IMR-90 (cell line): ENCODE results near the gene BRF1. TPM values are rescaled to one million over a fixed set of nuclear protein-coding genes. Genes with fewer than 3 reads are reported as not detected.

Experiments
- ATAC-seq: fragments of 200-7000 bp; cut with Tn5 transposase; 2 replicates; pipeline ENCODE4 v1.9.1; 2020; ENCODE audit warnings: low read depth, mild to moderate bottlenecking, moderate library complexity
- BruUV-seq: library from RNA; stranded (reverse); fragments of 400-500 nt; replicated peaks from 2 replicates; lab custom pipeline; 2021; lab: Mats Ljungman, UMichigan
- CTCF ChIA-PET: fragments of 300-600 bp; formaldehyde crosslinking; extraction: SDS; loops from one replicate; lab custom pipeline; 2021; ENCODE audit warnings: antibody characterized with exemption; lab: Yijun Ruan, JAX
- POLR2A ChIA-PET: fragments of 300-600 bp; sonication (Branson Sonifier 250); formaldehyde crosslinking; loops from one replicate; lab custom pipeline; 2022; ENCODE audit warnings: antibody characterized with exemption; ENCODE audit not compliant: unreplicated experiment; lab: Charles Lee
- DNase-seq: peaks from one replicate; pipeline ENCODE4 v3.0.0; 2013
- H2AFZ ChIP-seq: replicated peaks from 2 replicates; pipeline ENCODE3; 2013; ENCODE audit warnings: low read length, mild to moderate bottlenecking; ENCODE audit not compliant: poor library complexity
- H2AK5ac ChIP-seq: 2 replicates; pipeline ENCODE4 v1.6.1; 2013; ENCODE audit warnings: low read depth, low read length, inconsistent platforms
- H2AK9ac ChIP-seq: replicated peaks from 2 replicates; pipeline ENCODE3; 2013; ENCODE audit warnings: mild to moderate bottlenecking, low read depth, low read length, moderate library complexity; ENCODE audit not compliant: poor library complexity
- H2BK120ac ChIP-seq: 2 replicates; pipeline ENCODE4 v1.6.1; 2013; ENCODE audit warnings: low read depth, low read length, inconsistent platforms
- H2BK15ac ChIP-seq: 3 replicates; pipeline ENCODE4 v1.6.1; 2013; ENCODE audit warnings: low read depth, low read length, inconsistent platforms
- H2BK20ac ChIP-seq: 2 replicates; pipeline ENCODE4 v1.6.1; 2013; ENCODE audit warnings: low read depth, mild to moderate bottlenecking, inconsistent platforms, low read length, moderate library complexity
- H2BK5ac ChIP-seq: 2 replicates; pipeline ENCODE4 v1.6.1; 2013; ENCODE audit warnings: mild to moderate bottlenecking, low read depth, low read length, inconsistent platforms; ENCODE audit not compliant: poor library complexity, severe bottlenecking
- H3K14ac ChIP-seq: replicated peaks from 2 replicates; pipeline ENCODE4 v1.6.1; 2013; ENCODE audit warnings: low read depth, low read length, inconsistent platforms
- H3K18ac ChIP-seq: 2 replicates; pipeline ENCODE4 v1.6.1; 2013; ENCODE audit warnings: low read depth, low read length, control low read depth
- H3K23ac ChIP-seq: 2 replicates; pipeline ENCODE4 v1.6.1; 2013; ENCODE audit warnings: low read depth, low read length, inconsistent platforms
- H3K27ac ChIP-seq: 2 replicates; pipeline ENCODE4 v1.5.1; 2013; ENCODE audit warnings: mild to moderate bottlenecking, control low read depth, low read length; ENCODE audit not compliant: insufficient read depth
- H3K27me3 ChIP-seq: 2 replicates; pipeline ENCODE4 v1.6.1; 2013; ENCODE audit warnings: low read length; ENCODE audit not compliant: control insufficient read depth, insufficient read depth
- H3K36me3 ChIP-seq: 2 replicates; pipeline ENCODE4 v1.6.1; 2013; ENCODE audit warnings: low read length, mixed read lengths; ENCODE audit not compliant: control insufficient read depth, insufficient read depth
- H3K4ac ChIP-seq: 2 replicates; pipeline ENCODE4 v1.6.1; 2013; ENCODE audit warnings: low read depth, low read length, inconsistent platforms
- H3K4me1 ChIP-seq: 2 replicates; pipeline ENCODE4 v1.6.1; 2013; ENCODE audit warnings: low read length, mixed read lengths; ENCODE audit not compliant: control insufficient read depth, insufficient read depth
- H3K4me2 ChIP-seq: 2 replicates; pipeline ENCODE4 v1.6.1; 2013; ENCODE audit warnings: low read depth, mild to moderate bottlenecking, control low read depth, low read length, moderate library complexity
- H3K4me3 ChIP-seq: 2 replicates; pipeline ENCODE4 v1.5.1; 2013; ENCODE audit warnings: low read depth, mild to moderate bottlenecking, control low read depth, low read length, moderate library complexity; ENCODE audit not compliant: insufficient read depth
- H3K56ac ChIP-seq: 2 replicates; pipeline ENCODE4 v1.6.1; 2013; ENCODE audit warnings: low read length, inconsistent platforms; ENCODE audit not compliant: insufficient read depth; ENCODE audit errors: extremely low read depth
- H3K79me1 ChIP-seq, 2 experiments: 2 replicates each; pipeline ENCODE4 v1.6.1; 2013; ENCODE audit warnings: low read length in 2 of 2, inconsistent platforms in 1 of 2, low read depth in 1 of 2
- H3K9ac ChIP-seq: 2 replicates; pipeline ENCODE4 v1.6.1; 2013; ENCODE audit warnings: low read depth, low read length, control low read depth
- H3K9me1 ChIP-seq: 2 replicates; pipeline ENCODE4 v1.6.1; 2013; ENCODE audit warnings: low read length, inconsistent platforms; ENCODE audit not compliant: insufficient read depth
- H3K9me3 ChIP-seq: 2 replicates; pipeline ENCODE4 v1.6.1; 2013; ENCODE audit warnings: low read length; ENCODE audit not compliant: control insufficient read depth, insufficient read depth
- H4K20me1 ChIP-seq: 2 replicates; pipeline ENCODE4 v1.6.1; 2013; ENCODE audit warnings: low read length, inconsistent platforms; ENCODE audit not compliant: insufficient read depth
- H4K5ac ChIP-seq: 2 replicates; pipeline ENCODE4 v1.6.1; 2013; ENCODE audit warnings: mild to moderate bottlenecking, low read depth, low read length, control low read depth
- H4K8ac ChIP-seq, 2 experiments: 2 replicates each; pipeline ENCODE4 v1.6.1; 2013; ENCODE audit warnings: low read depth in 2 of 2, low read length in 2 of 2, control low read depth in 1 of 2, inconsistent platforms in 1 of 2
- H4K91ac ChIP-seq: 2 replicates; pipeline ENCODE4 v1.6.1; 2013; ENCODE audit warnings: low read depth, low read length, inconsistent platforms; ENCODE audit not compliant: insufficient read depth
- BHLHE40 ChIP-seq: fragments of 150-350 bp; IDR thresholded peaks from 2 replicates; pipeline ENCODE4 v1.6.1; 2016; ENCODE audit warnings: mild to moderate bottlenecking, low read depth, low read length
- MAFK ChIP-seq: IDR thresholded peaks from 2 replicates; pipeline ENCODE4 v1.6.1; 2012; ENCODE audit warnings: low read depth, low read length, improper control_type of control experiment
- NFE2L2 ChIP-seq: fragments of 150-350 bp; IDR thresholded peaks from 2 replicates; pipeline ENCODE4 v1.6.1; 2016; ENCODE audit warnings: low read depth, mild to moderate bottlenecking, low read length
- RCOR1 ChIP-seq: IDR thresholded peaks from 2 replicates; pipeline ENCODE4 v1.6.1; 2012; ENCODE audit warnings: mild to moderate bottlenecking, low read length, improper control_type of control experiment; ENCODE audit not compliant: insufficient replicate concordance
- RFX5 ChIP-seq: IDR thresholded peaks from 2 replicates; pipeline ENCODE4 v1.8.0; 2012; ENCODE audit warnings: low read depth, mild to moderate bottlenecking, low read length, moderate library complexity
- WGBS, 2 experiments: methylation state at CpG; one replicate each; pipeline versions ENCODE4 v1.1.5 to v1.1.7; 2013; ENCODE audit warnings: missing lambda C conversion rate in 2 of 2; ENCODE audit not compliant: insufficient read length in 1 of 2; ENCODE audit errors: extremely low coverage in 2 of 2; 5-methylcytosine and 5-hydroxymethylcytosine counted together
- dilution Hi-C: fragments of 300-500 bp; cut with HindIII; formaldehyde crosslinking; loops from one replicate; pipeline ENCODE4 v1.14.3; 2018; ENCODE audit warnings: low sequenced_read_pairs; ENCODE audit not compliant: unreplicated experiment
- in situ Hi-C: fragments of 300-500 bp; cut with MboI; formaldehyde crosslinking; loops from 3 replicates; pipeline ENCODE4 v1.14.3; 2019; ENCODE audit warnings: low sequenced_read_pairs, inconsistent platforms, mixed read lengths
- intact Hi-C: fragments of 100-400 bp; cut with micrococcal nuclease; formaldehyde crosslinking; loops from 2 replicates; pipeline ENCODE4 v1.10.0; 2022
- polyA plus RNA-seq, 3 experiments: library from polyadenylated mRNA; depleted of rRNA; stranded (reverse); fragments of >200 nt; gene quantifications; 2 replicates each; pipeline ENCODE4 v1.2.3, GENCODE V29; 2012; ENCODE audit warnings: low replicate concordance in 1 of 3
- total RNA-seq: library from RNA; depleted of rRNA; stranded (reverse); fragments of >200 nt; gene quantifications from 2 replicates; pipeline ENCODE4 v1.2.3, GENCODE V29; 2012
- TF ChIP-seq, protein P1 (sequence below): conservative IDR thresholded peaks from 2 replicates; pipeline ENCODE4 v1.5.1; 2012; ENCODE audit warnings: mild to moderate bottlenecking, low read depth, low read length, improper control_type of control experiment
- TF ChIP-seq, protein P2 (sequence below): fragments of 150-350 bp; IDR thresholded peaks from 2 replicates; pipeline ENCODE4 v1.6.1; 2016; ENCODE audit warnings: low read depth, mild to moderate bottlenecking, low read length, moderate library complexity, borderline replicate concordance

Gene BRF1
- total and polyA plus RNA-seq, 2 of the 4 experiments (the other 2 are of a cell fraction) = 12.4 to 16.7 TPM

DNA sequence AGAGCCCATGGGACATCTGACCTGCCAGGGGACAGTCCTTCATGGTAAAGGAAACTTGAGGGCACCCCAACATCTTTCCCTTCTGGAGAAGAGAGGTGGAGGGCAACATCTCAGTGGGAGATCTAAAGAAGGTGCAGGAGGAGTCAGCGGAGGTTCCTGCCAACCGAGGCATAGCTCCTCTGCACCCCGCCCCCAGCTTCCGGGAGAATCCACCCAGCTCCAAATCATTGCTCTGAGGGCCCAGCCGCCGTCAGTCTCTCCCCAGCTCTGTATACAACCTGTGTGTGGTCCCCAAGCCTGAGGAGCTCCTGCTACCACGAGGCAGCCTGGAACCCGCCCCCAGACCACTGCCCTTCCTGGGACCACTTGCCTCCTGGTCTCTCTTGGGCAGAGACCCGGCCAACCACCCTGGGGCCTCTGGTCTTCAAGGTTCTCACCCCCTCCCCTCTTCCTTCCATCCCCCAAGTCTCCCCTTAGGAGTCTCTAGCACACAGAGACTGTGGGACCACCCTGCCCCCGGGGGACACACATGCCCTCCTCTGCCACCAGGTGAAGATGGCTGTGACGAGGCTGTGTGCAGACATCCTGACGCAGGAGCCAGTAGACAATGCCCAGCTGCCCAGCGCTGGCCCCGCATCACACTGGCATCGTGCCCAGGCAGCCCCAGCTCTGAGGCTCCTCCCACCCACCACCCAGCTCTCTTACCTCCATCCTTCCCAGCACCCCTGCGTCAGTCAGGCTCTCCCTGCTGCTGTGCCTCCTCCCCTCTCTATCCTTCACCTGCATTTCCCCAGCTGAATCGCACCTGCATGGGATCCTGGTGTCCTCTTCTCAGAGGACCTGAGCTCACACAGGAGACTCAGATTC, 106.7 kb downstream of the BRF1 start:
- TF ChIP-seq MAFK = no peak
- TF ChIP-seq, protein P1, sequence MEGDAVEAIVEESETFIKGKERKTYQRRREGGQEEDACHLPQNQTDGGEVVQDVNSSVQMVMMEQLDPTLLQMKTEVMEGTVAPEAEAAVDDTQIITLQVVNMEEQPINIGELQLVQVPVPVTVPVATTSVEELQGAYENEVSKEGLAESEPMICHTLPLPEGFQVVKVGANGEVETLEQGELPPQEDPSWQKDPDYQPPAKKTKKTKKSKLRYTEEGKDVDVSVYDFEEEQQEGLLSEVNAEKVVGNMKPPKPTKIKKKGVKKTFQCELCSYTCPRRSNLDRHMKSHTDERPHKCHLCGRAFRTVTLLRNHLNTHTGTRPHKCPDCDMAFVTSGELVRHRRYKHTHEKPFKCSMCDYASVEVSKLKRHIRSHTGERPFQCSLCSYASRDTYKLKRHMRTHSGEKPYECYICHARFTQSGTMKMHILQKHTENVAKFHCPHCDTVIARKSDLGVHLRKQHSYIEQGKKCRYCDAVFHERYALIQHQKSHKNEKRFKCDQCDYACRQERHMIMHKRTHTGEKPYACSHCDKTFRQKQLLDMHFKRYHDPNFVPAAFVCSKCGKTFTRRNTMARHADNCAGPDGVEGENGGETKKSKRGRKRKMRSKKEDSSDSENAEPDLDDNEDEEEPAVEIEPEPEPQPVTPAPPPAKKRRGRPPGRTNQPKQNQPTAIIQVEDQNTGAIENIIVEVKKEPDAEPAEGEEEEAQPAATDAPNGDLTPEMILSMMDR = no peak
- no peak for TF ChIP-seq BHLHE40
- TF ChIP-seq, protein P2, sequence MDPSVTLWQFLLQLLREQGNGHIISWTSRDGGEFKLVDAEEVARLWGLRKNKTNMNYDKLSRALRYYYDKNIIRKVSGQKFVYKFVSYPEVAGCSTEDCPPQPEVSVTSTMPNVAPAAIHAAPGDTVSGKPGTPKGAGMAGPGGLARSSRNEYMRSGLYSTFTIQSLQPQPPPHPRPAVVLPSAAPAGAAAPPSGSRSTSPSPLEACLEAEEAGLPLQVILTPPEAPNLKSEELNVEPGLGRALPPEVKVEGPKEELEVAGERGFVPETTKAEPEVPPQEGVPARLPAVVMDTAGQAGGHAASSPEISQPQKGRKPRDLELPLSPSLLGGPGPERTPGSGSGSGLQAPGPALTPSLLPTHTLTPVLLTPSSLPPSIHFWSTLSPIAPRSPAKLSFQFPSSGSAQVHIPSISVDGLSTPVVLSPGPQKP = no peak
- no peak for TF ChIP-seq RFX5
- TF ChIP-seq NFE2L2 = no peak
- TF ChIP-seq RCOR1 = no peak
- dilution Hi-C loops = no loop called here
- DNase-seq = peak; percentile 11
- Histone ChIP-seq H3K9me1 (no peaks in the 10 kb centered on the region), H3K9me3 (no peaks in the 10 kb centered on the region), H3K9ac (no peak overlapping the region), H4K20me1 (no peaks in the 10 kb centered on the region), H3K79me1 (no peaks in the 10 kb centered on the region), H3K4me2 (no peak overlapping the region), H3K4me3 (no peak overlapping the region), H3K14ac (no peak overlapping the region), H3K27me3 (peaks cover 38% of the 10 kb centered on the region), H3K56ac (no peak overlapping the region), H3K36me3 (no peaks in the 10 kb centered on the region), H2BK5ac (no peak overlapping the region), H3K4me1 (peaks cover 10% of the 10 kb centered on the region; the same call in 1 of the 2 replicates), H3K23ac (no peak overlapping the region), H2AFZ (peak overlapping the region; percentile 88), H3K4ac (no peak overlapping the region), H4K5ac (no peak overlapping the region), H2BK120ac (no peak overlapping the region), H2BK20ac (no peak overlapping the region), H4K8ac (peak overlapping the region in 1 of 2 experiments; percentile 42; a peak in 1 of 4 replicates), H2BK15ac (no peak overlapping the region), H2AK9ac (peak overlapping the region; percentile 55), H3K18ac (no peak overlapping the region), H2AK5ac (no peak overlapping the region), H4K91ac (no peak overlapping the region), H3K27ac (no peak overlapping the region)
- in situ Hi-C loops = no loop called here
- CTCF ChIA-PET = no interaction called here
- no TSS peak for BruUV-seq
- intact Hi-C loops = no loop called here
- peak; percentile 26 for ATAC-seq
- WGBS, 2 experiments = 33% methylated on average over 9 of the region's 17 CpGs; no CpG with 5 or more reads in 1 of the 2 experiments
- POLR2A ChIA-PET = no interaction called here
